Measurements from ENCODE around the gene ZYX. TPM values are rescaled to one million over a fixed set of nuclear protein-coding genes. Genes with fewer than 3 reads are reported as not detected.

Gene ZYX
- total RNA-seq, 6 experiments from 2014 or later = 29.7 to 129 (median 43.6) TPM

GRCh38 chr7:143376396-143376795 lies 4.7 kb upstream of the ZYX start:
- H3K9me3 ChIP-seq = no peaks in the 10 kb centered on the region
- ATAC-seq = no peak
- peak overlapping the region in 1 of 3 donors; percentile 47 for H3K27ac ChIP-seq
- H3K36me3 ChIP-seq = no peaks in the 10 kb centered on the region
- TF ChIP-seq CTCF (IDR thresholded peaks at IDR 0.05) = no peak
- H3K4me1 ChIP-seq = peaks cover 0 to 7% (median 0%) of the 10 kb centered on the region in 4 donors
- intact Hi-C loops (cut with DNase I) = no loop called here
- WGBS (ENCODE audit: insufficient coverage, low coverage, low lambda C conversion rate, missing lambda C conversion rate) = 56% methylated on average over 3 of the region's 5 CpGs
- peak in 1 of 3 donors; percentile 47 for DNase-seq
- H3K4me3 ChIP-seq = no peak overlapping the region
- H3K27me3 ChIP-seq = no peaks in the 10 kb centered on the region

DNA sequence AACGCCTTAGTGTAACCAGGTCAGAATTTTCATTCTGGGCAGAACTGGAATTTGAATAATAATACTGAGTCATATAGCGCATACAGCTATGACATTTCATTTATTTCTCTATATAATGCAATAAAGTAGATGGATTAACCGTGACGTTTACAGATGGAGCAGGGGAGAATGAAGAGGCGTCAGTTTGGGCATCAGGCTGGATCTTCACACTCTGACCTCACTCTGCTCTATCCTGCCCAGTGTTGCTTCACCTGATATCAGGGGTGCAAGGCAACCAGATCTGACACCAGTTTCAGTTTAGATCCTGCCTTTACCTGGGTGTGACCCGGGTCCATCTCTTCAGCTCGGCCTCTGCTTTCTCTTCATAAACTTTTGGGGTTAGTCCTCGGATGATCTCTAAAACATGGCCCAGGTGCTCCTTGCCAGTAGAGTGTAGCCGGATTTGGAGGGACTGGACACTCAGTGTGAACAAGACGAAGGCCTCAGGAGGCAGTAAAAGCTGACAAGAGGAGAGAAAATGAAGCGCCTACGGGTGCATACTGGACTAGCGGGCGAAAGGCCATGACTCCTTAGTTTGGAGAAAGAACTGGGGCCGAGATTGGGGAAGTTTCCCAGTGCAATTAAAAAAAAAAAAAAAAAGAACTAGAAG lies 1.4 kb upstream of the ZYX start:
- H3K4me3 ChIP-seq = peak overlapping the region; percentile 69 to 98 (median 93)
- H3K36me3 ChIP-seq = no peaks in the 10 kb centered on the region
- WGBS (ENCODE audit: insufficient coverage, low coverage, low lambda C conversion rate, missing lambda C conversion rate) = 14% methylated on average over 15 of the region's 15 CpGs
- DNase-seq (peak in 1 of 3 donors; percentile 43), ATAC-seq (peak in 2 of 4 donors; percentile 0 to 18)
- no peaks in the 10 kb centered on the region for H3K27me3 ChIP-seq
- no peak for TF ChIP-seq CTCF (IDR thresholded peaks at IDR 0.05)
- no peak for TF ChIP-seq POLR2A (IDR thresholded peaks at IDR 0.05)
- no peaks in the 10 kb centered on the region for H3K9me3 ChIP-seq
- intact Hi-C loops (cut with DNase I) = no loop called here
- H3K4me1 ChIP-seq = peaks cover 0 to 30% (median 12%) of the 10 kb centered on the region in 4 donors
- H3K27ac ChIP-seq = peak overlapping the region; percentile 98 to 99 (median 98)

DNA sequence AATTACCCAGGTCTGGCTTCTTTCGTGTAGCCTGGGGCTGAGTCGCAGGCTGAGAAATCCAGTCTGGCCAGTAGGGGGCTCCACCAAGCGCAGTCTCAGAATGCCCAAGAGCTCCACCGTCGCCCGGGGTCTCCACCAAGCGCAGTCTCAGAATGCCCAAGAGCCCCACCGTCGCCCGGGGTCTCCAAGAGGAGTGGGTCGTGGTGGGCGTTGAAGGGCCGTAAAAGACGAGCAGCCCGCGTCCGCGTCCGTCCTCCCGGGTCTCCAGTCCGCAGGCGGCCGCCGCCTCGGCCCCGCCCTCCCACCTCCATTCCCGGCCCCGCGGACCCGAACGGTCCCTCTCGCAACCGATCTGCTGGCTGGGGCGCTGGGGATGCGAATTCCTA lies 892 bp upstream of the ZYX start:
- 0% methylated on average over 2 of the region's 35 CpGs for WGBS (ENCODE audit: insufficient coverage, low coverage, low lambda C conversion rate, missing lambda C conversion rate)
- H3K9me3 ChIP-seq = no peaks in the 10 kb centered on the region
- H3K27me3 ChIP-seq = no peaks in the 10 kb centered on the region
- ATAC-seq = peak; percentile 63 to 72 (median 70)
- no peaks in the 10 kb centered on the region for H3K36me3 ChIP-seq
- TF ChIP-seq POLR2A (IDR thresholded peaks at IDR 0.05) (no peak), CTCF (IDR thresholded peaks at IDR 0.05) (peak; percentile 85 to 90 (median 90))
- peak; percentile 86 to 90 (median 88) for DNase-seq
- H3K27ac ChIP-seq = peak overlapping the region; percentile 98 to 99 (median 98)
- H3K4me3 ChIP-seq = peak overlapping the region; percentile 69 to 98 (median 93)
- peaks cover 0 to 35% (median 14%) of the 10 kb centered on the region in 4 donors for H3K4me1 ChIP-seq
- intact Hi-C loops (cut with DNase I) = no loop called here

- Histone ChIP-seq H3K4me3 (peak overlapping the region; percentile 69 to 98 (median 93)), H3K27me3 (no peaks in the 10 kb centered on the region), H3K9me3 (no peaks in the 10 kb centered on the region), H3K4me1 (peaks cover 0 to 47% (median 19%) of the 10 kb centered on the region in 4 donors), H3K36me3 (no peaks in the 10 kb centered on the region), H3K27ac (peak overlapping the region; percentile 98 to 99 (median 98))
- peak; percentile 73 to 82 (median 80) for DNase-seq
- peak in 3 of 4 donors; percentile 0 to 5 (median 1) for ATAC-seq
- WGBS (ENCODE audit: insufficient coverage, low coverage, low lambda C conversion rate, missing lambda C conversion rate) = 0% methylated on average over 12 of the region's 64 CpGs
- intact Hi-C loops (cut with DNase I) = no loop called here
- TF ChIP-seq CTCF (IDR thresholded peaks at IDR 0.05) (no peak), POLR2A (IDR thresholded peaks at IDR 0.05) (no peak)
Measured at GRCh38 chr7:143381427-143382125, 431 bp downstream of the ZYX start.

Data from right lobe of liver (tissue), 6 donors.